ENCODE measurements around the gene GFY.

DNA sequence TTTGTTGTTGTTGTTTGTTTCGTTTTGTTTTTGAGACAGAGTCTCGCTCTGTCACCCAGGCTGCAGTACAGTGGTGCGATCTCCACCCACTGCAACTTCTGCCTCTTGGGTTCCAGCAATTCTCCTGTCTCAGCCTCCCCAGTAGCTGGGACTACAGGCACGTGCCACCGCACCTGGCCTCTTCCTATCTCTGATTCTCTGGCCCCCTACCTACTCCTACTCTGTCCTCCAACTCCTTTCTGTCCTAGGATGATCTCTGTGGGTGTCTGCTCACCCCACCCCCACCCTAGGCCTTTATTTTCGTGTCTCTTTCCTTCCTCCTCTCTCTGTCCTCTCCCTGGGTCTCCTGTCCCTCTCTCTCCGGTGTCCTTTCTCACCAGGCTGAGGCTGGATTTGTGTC lies 25.2 kb downstream of the GFY start:
- TF ChIP-seq, protein P1, sequence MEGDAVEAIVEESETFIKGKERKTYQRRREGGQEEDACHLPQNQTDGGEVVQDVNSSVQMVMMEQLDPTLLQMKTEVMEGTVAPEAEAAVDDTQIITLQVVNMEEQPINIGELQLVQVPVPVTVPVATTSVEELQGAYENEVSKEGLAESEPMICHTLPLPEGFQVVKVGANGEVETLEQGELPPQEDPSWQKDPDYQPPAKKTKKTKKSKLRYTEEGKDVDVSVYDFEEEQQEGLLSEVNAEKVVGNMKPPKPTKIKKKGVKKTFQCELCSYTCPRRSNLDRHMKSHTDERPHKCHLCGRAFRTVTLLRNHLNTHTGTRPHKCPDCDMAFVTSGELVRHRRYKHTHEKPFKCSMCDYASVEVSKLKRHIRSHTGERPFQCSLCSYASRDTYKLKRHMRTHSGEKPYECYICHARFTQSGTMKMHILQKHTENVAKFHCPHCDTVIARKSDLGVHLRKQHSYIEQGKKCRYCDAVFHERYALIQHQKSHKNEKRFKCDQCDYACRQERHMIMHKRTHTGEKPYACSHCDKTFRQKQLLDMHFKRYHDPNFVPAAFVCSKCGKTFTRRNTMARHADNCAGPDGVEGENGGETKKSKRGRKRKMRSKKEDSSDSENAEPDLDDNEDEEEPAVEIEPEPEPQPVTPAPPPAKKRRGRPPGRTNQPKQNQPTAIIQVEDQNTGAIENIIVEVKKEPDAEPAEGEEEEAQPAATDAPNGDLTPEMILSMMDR (IDR thresholded peaks at IDR 0.05): no peak
- no peak for TF ChIP-seq POLR2A (IDR thresholded peaks at IDR 0.05)
